ENCODE data around the gene NCBP2.

NCBP2 gene

DNA sequence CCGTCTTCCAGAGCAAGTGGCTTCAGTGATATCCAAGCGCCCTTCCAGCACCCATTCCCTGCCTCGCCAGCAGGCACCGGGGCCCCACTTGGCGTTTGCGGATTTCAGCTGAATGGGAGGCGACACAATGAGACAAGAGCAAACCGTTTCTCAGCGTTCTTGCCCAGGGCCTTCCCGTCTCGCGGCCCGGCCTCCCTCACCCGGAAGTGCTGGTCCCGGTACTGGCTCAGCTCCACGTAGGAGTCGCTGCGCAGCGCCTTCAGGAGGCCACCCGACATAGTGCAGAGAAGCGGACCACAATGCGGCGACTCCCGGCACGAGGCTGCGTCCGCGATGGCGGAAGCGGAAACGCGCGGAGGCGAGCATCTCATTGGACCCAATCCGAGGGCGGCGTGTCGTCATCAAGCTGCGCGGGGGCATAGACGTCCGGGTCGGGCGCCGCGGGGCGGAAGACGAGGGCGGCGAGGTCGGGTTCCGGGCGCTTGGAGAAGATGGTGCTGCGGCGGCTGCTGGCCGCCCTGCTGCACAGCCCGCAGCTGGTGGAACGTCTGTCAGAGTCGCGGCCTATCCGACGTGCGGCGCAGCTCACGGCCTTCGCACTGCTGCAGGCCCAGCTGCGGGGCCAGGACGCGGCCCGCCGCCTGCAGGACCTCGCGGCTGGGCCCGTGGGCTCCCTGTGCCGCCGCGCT is at the start of gene NCBP2:
NCBP2 (minus strand) TSS at position 303 of the 689 bp plus-strand sequence; CDS start at position 278, 25 bp downstream.
- TF ChIP-seq CTCF (IDR thresholded peaks at IDR 0.05; ENCODE audit: insufficient read depth, low read depth, low read length, missing control alignments) = peak; percentile 78
- DNase-seq (ENCODE audit: low read depth) = peak; percentile 99
- peak within 1 kb of the TSS; percentile 86 for H3K4me3 ChIP-seq (ENCODE audit: low read depth, low read length)

GRCh38 chr3:196991581-196992460 is 49.5 kb upstream of the NCBP2 start:
- TF ChIP-seq CTCF (IDR thresholded peaks at IDR 0.05; ENCODE audit: insufficient read depth, low read depth, low read length, missing control alignments) = no peak
- DNase-seq (ENCODE audit: low read depth) = no peak
- H3K4me3 ChIP-seq (ENCODE audit: low read depth, low read length) = no peak overlapping the region

GRCh38 chr3:196990601-196991007 is 48.3 kb upstream of the NCBP2 start:
- no peak overlapping the region for H3K4me3 ChIP-seq (ENCODE audit: low read depth, low read length)
- no peak for TF ChIP-seq CTCF (IDR thresholded peaks at IDR 0.05; ENCODE audit: insufficient read depth, low read depth, low read length, missing control alignments)
- DNase-seq (ENCODE audit: low read depth) = no peak

GRCh38 chr3:196989721-196990262 is 47.5 kb upstream of the NCBP2 start:
- DNase-seq (ENCODE audit: low read depth) = no peak
- no peak overlapping the region for H3K4me3 ChIP-seq (ENCODE audit: low read depth, low read length)
- TF ChIP-seq CTCF (IDR thresholded peaks at IDR 0.05; ENCODE audit: insufficient read depth, low read depth, low read length, missing control alignments) = no peak

DNA sequence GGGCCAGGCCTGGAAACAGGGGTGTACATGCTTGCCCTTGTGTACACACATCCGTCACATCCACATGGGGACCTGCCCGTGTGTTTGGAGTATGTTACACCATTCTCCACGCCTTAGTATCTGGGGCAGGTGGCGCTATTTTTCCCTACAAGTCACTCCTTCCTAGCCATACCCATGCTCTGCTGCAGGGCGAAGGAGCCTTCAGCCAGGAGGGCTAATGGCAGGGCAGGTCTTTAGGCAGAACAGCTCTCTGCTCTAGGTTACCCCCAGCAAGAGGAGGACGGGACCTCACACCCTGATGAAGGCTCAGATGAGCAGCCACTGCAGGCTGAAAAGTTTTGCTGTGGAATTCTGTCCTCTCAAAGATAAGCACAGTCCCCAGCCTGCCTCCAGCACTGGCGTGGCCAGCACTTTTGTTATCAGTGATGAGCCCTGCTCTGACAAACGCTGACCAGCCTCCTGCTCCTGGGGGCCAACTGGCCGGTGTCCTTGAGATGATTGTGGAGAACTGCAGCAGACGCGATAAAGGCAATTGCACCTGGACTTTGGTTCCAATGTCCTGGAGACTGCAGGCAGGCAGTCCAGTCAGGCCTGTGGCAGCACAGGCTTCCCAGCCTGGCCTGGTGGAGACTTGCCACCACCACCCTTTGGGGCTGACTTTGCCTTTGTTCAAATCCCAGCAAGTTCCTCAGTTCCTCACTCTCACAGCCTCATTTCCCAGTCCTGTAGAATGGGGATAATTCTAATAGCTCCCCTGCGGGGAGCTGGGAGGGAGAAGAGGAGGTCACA is 46.1 kb upstream of the NCBP2 start:
- DNase-seq (ENCODE audit: low read depth) = no peak
- no peak overlapping the region for H3K4me3 ChIP-seq (ENCODE audit: low read depth, low read length)
- no peak for TF ChIP-seq CTCF (IDR thresholded peaks at IDR 0.05; ENCODE audit: insufficient read depth, low read depth, low read length, missing control alignments)

GRCh38 chr3:196987022-196987421 is 44.7 kb upstream of the NCBP2 start:
- no peak for DNase-seq (ENCODE audit: low read depth)
- TF ChIP-seq CTCF (IDR thresholded peaks at IDR 0.05; ENCODE audit: insufficient read depth, low read depth, low read length, missing control alignments) = no peak
- no peak overlapping the region for H3K4me3 ChIP-seq (ENCODE audit: low read depth, low read length)
